ENCODE data around the gene PLEKHD1.

The PLEKHD1 gene

GRCh38 chr14:69519204-69520100 is 34.9 kb downstream of the PLEKHD1 start:
- no peak for DNase-seq

DNA sequence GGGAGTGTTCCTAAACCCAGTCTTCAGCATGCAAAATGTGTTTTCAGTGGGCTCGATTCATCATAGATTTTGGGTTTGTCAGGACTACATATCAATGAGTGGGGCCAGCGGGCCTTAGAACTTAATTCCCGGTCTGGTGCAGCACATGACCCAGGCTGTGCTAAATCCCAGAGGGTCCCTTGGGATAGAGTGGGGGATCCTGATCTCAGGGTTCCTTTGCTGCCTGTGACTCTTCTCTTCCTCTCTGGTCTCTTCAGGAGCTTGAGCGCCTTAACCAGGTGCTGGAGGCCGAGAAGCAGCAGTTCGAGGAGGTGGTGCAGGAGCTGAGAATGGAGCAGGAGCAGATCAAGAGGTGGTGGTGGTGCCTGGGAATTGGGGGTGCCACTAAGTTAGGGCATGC is 37.5 kb downstream of the PLEKHD1 start:
- no peak for DNase-seq

GRCh38 chr14:69525896-69526295 is 41.4 kb downstream of the PLEKHD1 start:
- DNase-seq: no peak

- DNase-seq: no peak
Observed at GRCh38 chr14:69527635-69528034, 43.1 kb downstream of the PLEKHD1 start.

GRCh38 chr14:69528143-69528542 is 43.6 kb downstream of the PLEKHD1 start:
- DNase-seq: no peak

DNA sequence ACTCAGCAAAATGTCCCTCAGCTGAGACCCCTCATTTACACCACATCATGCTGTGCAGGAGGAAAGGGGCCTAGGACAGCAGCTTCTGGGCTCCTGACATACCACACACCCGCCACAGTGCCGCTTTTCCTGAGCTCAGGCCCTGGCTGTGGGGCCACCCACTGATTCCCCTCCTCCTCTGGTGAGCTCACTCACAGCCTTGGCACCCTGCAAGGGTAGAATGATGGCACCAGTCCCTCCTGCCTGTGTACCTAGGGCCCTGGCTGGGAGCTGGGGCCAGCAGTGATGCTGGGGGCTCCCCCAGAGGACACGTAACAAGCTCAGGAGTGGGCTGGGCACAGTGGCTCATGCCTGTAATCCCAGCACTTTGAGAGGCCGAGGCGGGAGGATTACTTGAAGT is 44.4 kb downstream of the PLEKHD1 start:
- DNase-seq: no peak

DNA sequence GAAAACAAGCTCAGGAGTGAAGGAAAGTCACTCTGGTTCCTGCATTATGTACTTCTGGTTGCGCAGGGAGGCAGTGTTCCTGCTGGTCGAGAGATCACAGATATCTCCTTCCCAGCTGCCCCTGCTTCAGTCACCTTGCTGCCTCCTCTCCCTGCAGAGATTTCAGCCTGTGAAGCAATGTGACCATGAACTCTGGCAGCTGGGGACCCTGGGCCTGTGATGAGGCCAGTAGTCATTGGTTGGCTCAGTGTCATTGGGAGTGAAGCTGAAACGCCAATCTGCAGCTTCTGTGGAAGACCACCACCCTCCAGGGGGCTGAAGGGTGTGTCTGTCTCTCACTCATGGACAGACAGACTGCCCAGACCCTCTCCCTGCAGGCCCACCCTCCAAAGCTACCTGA is 45.0 kb downstream of the PLEKHD1 start:
- DNase-seq: no peak

GRCh38 chr14:69530095-69530494 is 45.6 kb downstream of the PLEKHD1 start:
- no peak for DNase-seq

DNA sequence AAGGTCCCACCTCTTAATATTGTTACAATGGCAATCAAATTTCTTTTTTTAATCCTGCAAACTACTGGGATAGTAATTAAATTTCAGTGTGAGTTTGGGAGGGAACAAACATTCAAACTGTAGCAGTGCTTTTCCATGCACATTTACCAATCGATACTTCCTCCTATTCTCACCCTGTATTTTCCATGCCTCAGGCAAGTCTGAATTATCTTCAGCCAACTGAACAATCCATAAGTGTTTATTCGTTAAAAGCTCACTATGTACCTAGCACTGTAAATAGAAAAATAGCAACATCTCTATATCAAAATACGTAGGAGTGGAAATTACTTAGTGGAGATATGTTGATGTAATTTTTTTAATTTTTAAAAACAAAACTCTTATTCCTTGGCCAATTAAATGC is 46.6 kb downstream of the PLEKHD1 start:
- no peak for DNase-seq

GRCh38 chr14:69532561-69533340 is 48.2 kb downstream of the PLEKHD1 start:
- DNase-seq: no peak

DNA sequence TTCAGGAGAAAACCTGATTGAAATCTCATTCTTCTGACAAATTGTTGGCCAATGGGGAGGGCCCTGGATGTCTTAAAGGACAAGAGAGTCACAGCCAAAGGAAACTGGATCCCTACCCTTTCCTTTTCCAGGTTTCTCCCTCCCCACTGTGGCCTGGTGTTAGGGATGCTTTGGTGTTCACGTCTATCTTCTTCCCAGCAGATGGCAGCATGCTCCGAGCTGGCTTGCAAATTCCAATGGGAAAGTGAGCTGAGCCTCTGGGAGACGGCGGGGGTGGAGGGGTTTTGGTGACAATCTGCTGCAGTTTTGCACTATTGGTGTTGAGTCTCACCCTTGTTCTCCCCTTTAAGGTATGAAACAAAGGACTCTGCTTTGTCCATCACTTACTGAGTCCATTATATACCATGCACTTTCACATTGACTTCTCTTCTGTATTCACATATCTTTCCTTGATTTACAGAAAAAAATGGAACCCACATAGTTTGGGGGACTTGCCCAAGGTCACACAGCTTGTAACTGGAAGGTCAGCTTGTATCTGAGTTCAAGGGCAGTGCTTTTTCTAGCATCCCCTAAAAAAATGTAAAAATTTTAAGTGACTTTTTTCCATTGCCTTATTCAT is 50.8 kb downstream of the PLEKHD1 start:
- DNase-seq: peak; percentile 86 to 93

- no peak for DNase-seq
Observed at GRCh38 chr14:69536971-69537370, 52.4 kb downstream of the PLEKHD1 start.

GRCh38 chr14:69537900-69538299 is 53.4 kb downstream of the PLEKHD1 start:
- DNase-seq: no peak

DNA sequence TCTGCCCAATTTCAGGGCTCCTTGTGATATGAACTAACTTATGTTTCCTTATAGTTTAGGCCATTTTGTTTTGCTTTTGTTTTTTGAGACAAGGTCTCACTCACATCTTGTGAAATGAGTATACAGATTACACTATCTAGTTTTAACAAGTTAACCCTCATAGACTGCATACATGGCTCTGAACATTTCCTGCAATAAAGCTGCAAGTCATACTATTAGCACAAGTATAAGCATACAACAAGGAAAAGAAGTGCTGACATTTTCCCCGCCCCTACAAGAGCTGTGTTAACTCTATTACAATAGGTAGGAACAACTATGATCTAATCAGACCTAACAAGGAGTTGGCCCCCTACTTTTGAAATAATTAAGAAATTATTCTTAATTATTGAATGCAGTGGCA is 54.2 kb downstream of the PLEKHD1 start:
- no peak for DNase-seq

DNA sequence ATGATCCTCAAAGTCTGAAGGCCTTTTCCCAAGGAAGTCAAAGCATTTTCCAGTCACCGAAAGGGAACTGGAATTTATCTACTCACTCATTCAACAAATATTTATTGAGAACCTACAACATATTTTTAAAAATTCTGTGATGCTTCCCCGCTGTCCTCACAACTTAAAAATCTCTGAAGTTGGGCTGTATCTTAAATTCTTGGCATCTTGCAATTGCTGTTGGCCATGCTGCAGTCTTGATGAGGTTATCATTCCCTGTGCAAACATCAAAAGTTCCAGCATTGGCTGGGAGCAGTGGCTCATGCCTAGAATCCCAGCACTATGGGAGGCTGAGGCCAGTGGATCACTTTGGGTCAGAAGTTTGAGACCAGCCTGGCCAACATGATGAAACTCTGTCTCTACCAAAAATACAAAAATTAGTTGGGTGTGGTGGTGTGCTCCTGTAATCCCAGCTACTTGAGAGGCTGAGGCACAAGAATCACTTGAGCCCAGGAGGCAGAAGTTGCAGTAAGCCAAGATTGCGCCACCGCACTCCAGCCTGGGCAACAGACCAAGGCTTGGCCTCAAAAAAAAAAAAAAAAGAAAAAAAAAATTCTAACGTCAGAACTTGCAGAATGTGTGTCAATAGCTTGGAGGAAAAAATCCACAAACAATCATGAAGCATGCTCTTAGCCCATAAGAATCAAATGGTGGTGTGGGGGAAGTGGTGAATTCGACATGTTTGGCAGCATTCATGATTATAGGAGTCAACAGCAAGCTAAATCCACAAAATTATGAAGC is 55.3 kb downstream of the PLEKHD1 start:
- DNase-seq: no peak

- DNase-seq: no peak
Observed at GRCh38 chr14:69540654-69541335, 56.3 kb downstream of the PLEKHD1 start.

DNA sequence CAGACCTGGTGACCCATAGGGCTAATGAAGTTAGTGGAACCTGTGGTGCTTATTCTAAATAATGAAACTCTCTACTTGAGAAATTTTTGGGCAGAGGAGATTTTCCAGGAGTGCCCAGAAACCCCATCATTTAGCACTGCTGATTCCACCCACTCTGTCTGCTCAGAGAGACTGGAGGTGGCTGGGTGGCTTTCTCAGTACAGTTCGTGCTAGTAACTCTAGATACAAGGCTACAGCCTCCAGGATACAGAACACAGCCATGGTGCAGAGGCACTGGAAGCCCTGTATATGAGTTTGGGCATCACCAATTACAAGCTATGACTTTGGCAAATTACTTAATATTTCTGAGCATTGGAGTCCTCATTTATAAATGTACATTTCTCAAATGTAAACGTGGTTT is 57.8 kb downstream of the PLEKHD1 start:
- no peak for DNase-seq

- DNase-seq: peak; percentile 83 to 90
Observed at GRCh38 chr14:69543341-69544115, 59.0 kb downstream of the PLEKHD1 start.

- peak in 1 of 2 experiments; percentile 27 for DNase-seq
Observed at GRCh38 chr14:69547701-69548348, 63.3 kb downstream of the PLEKHD1 start.

DNA sequence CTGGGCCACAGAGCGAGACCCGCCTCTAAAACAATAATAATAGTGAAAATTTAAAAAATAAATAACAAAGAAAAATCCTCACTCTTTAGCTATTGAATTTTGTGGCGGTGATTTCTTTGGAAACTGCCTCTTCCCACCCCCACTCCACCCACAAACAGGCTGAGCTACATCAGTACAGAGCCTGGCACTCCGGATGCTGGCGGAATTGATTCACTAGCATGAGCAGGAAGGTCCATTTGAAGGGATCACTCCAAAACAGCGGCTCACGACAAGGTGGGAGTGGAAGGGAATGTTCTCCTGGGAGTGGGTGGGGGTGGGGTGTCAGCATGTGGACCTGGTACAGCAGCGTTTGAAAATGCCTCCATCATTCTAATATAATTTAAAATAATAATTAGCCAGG is 64.0 kb downstream of the PLEKHD1 start:
- no peak for DNase-seq

- DNase-seq: no peak
Observed at GRCh38 chr14:69551511-69551910, 67.0 kb downstream of the PLEKHD1 start.

Measured in NCI-H524 (cell line).